CD4-positive, alpha-beta T cell (primary cell): ENCODE results near the gene AFG1L. TPM values are rescaled to one million over a fixed set of nuclear protein-coding genes. Genes with fewer than 3 reads are reported as not detected.
"Not testable (repeated sequence)": the region's sequence is repeated elsewhere in the genome, so short reads cannot be mapped to it uniquely, and the experiment has no call there.

ENCODE experiments used
- ATAC-seq: fragments of 200-7000 bp; cut with Tn5 transposase; one replicate; pipeline ENCODE4 v1.10.0; 2022; ENCODE audit warnings: mild to moderate bottlenecking; ENCODE audit not compliant: poor library complexity
- CTCF ChIA-PET: fragments of 350-600 bp; sonication (Branson Sonifier 250); formaldehyde crosslinking; loops from one replicate; lab custom pipeline; 2021; ENCODE audit warnings: antibody characterized with exemption, inconsistent platforms; lab: Charles Lee
- POLR2A ChIA-PET: fragments of 350-600 bp; sonication (Branson Sonifier 250); formaldehyde crosslinking; loops from one replicate; lab custom pipeline; 2021; ENCODE audit warnings: antibody characterized with exemption, inconsistent platforms; lab: Charles Lee
- DNase-seq, 14 experiments: peaks; one replicate each; pipeline ENCODE4 v3.0.0-alpha.2; 2013 to 2020; ENCODE audit warnings: mixed read lengths in 2 of 14
- H3K27ac ChIP-seq, 2 donors: one replicate each; pipeline versions ENCODE4 v1.5.1 to v1.7.0; 2013; ENCODE audit warnings: low read length in 2 of 2, low read depth in 1 of 2, mild to moderate bottlenecking in 1 of 2
- H3K27me3 ChIP-seq, 2 experiments: 1 replicate in 1 of 2; 2 replicates in 1 of 2; pipeline versions ENCODE4 v1.6.1 to v1.7.0; 2013; ENCODE audit warnings: low read length in 2 of 2, control low read depth in 1 of 2, mild to moderate bottlenecking in 1 of 2, moderate library complexity in 1 of 2; ENCODE audit not compliant: insufficient read depth in 2 of 2, control insufficient read depth in 1 of 2
- H3K36me3 ChIP-seq: one replicate; pipeline ENCODE4 v1.6.1; 2013; ENCODE audit warnings: low read length, control low read depth; ENCODE audit not compliant: insufficient read depth
- H3K4me1 ChIP-seq: one replicate; pipeline ENCODE4 v1.6.1; 2013; ENCODE audit warnings: low read length, control low read depth; ENCODE audit not compliant: insufficient read depth
- H3K4me3 ChIP-seq: one replicate; pipeline ENCODE4 v1.5.1; 2013; ENCODE audit warnings: mild to moderate bottlenecking, low read length, moderate library complexity
- H3K9me3 ChIP-seq, 2 experiments: 1 replicate in 1 of 2; 2 replicates in 1 of 2; pipeline versions ENCODE4 v1.6.1 to v1.7.0; 2013; ENCODE audit warnings: low read length in 2 of 2, mild to moderate bottlenecking in 2 of 2, control low read depth in 1 of 2, moderate library complexity in 1 of 2; ENCODE audit not compliant: control insufficient read depth in 1 of 2, insufficient read depth in 1 of 2
- H3K27ac Mint-ChIP-seq: one replicate; pipeline ENCODE4 v1.8.0; 2020; ENCODE audit warnings: mixed read lengths
- H3K27me3 Mint-ChIP-seq: one replicate; pipeline ENCODE4 v1.8.0; 2021; ENCODE audit warnings: mixed read lengths
- H3K36me3 Mint-ChIP-seq: one replicate; pipeline ENCODE4 v1.8.0; 2021; ENCODE audit warnings: low read depth, mixed read lengths
- H3K4me1 Mint-ChIP-seq: one replicate; pipeline ENCODE4 v1.8.0; 2021; ENCODE audit warnings: low read depth, mixed read lengths
- H3K4me3 Mint-ChIP-seq: one replicate; pipeline ENCODE4 v1.8.0; 2020; ENCODE audit warnings: mild to moderate bottlenecking, mixed read lengths
- H3K9me3 Mint-ChIP-seq: one replicate; pipeline ENCODE4 v1.8.0; 2020; ENCODE audit warnings: mixed read lengths
- intact Hi-C, 2 experiments: fragments of 100-400 bp; cut with DNase I in 1 of 2; cut with micrococcal nuclease in 1 of 2; formaldehyde crosslinking; loops; one replicate each; pipeline versions ENCODE4 v1.15.1 to v1.9.0; 2023 to 2025; cut with DNase I, micrococcal nuclease
- total RNA-seq, 174 experiments: library from RNA in 2 of 174; stranded (reverse) in 2 of 174; gene quantifications; one replicate each; pipeline ENCODE4 v1.2.3 and lab custom pipeline; 2021 to 2026
- TF ChIP-seq, protein P1 (sequence below): fragments of 200-600 bp; IDR thresholded peaks from one replicate; pipeline ENCODE4 v1.8.0; 2022; ENCODE audit warnings: antibody characterized with exemption, mild to moderate bottlenecking

AFG1L gene
- total RNA-seq, 2 experiments from 2014 or later = 3.0 to 3.9 TPM

GRCh38 chr6:108287373-108287772, 7.5 kb upstream of the AFG1L start:
- intact Hi-C loops = no loop called here
- Histone ChIP-seq H3K27me3 (no peaks in the 10 kb centered on the region), H3K9me3 (no peaks in the 10 kb centered on the region), H3K4me3 (no peak overlapping the region), H3K27ac (no peak overlapping the region), H3K4me1 (no peaks in the 10 kb centered on the region), H3K36me3 (no peaks in the 10 kb centered on the region)
- Mint-ChIP-seq H3K27me3 (no peaks in the 10 kb centered on the region), H3K9me3 (no peaks in the 10 kb centered on the region), H3K27ac (no peak overlapping the region), H3K36me3 (no peaks in the 10 kb centered on the region), H3K4me1 (no peaks in the 10 kb centered on the region), H3K4me3 (no peak overlapping the region)
- ChIA-PET CTCF (interaction anchor here (1.1 kb wide), 1 partner anchor 21 kb away, joined by 4 read pairs; no protein-coding TSS in a partner anchor), POLR2A (no interaction called here)
- ATAC-seq (no peak), DNase-seq (no peak)
- TF ChIP-seq, protein P1, sequence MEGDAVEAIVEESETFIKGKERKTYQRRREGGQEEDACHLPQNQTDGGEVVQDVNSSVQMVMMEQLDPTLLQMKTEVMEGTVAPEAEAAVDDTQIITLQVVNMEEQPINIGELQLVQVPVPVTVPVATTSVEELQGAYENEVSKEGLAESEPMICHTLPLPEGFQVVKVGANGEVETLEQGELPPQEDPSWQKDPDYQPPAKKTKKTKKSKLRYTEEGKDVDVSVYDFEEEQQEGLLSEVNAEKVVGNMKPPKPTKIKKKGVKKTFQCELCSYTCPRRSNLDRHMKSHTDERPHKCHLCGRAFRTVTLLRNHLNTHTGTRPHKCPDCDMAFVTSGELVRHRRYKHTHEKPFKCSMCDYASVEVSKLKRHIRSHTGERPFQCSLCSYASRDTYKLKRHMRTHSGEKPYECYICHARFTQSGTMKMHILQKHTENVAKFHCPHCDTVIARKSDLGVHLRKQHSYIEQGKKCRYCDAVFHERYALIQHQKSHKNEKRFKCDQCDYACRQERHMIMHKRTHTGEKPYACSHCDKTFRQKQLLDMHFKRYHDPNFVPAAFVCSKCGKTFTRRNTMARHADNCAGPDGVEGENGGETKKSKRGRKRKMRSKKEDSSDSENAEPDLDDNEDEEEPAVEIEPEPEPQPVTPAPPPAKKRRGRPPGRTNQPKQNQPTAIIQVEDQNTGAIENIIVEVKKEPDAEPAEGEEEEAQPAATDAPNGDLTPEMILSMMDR = no peak

DNA sequence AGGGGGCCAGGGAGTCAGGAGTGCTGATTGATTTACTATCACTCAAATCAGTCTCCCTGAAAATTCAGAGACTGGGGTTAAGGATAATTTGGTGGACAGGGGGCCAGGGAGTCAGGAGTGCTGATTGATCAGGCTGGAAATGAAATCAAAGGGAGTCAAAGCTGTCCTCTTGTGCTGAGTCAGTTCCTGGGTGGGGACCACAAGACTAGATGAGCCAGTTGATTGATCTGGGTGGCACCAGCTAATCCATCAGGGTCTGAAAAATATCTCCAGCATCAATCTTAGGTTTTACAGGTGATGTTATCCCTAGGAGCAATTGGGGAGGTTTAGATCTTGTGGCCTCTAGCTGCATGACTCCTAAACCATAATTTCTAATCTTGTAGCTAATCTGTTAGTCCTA, 6.1 kb upstream of the AFG1L start:
- POLR2A ChIA-PET = no interaction called here

GRCh38 chr6:108291091-108291490, 3.8 kb upstream of the AFG1L start:
- Mint-ChIP-seq H3K4me3 (no peak overlapping the region), H3K27ac (no peak overlapping the region), H3K9me3 (no peaks in the 10 kb centered on the region), H3K36me3 (peaks cover 13% of the 10 kb centered on the region), H3K27me3 (no peaks in the 10 kb centered on the region), H3K4me1 (peaks cover 22% of the 10 kb centered on the region)
- H3K27me3 ChIP-seq = no peaks in the 10 kb centered on the region
- DNase-seq (no peak), ATAC-seq (no peak)
- no peak overlapping the region for H3K4me3 ChIP-seq
- no peak overlapping the region for H3K27ac ChIP-seq
- TF ChIP-seq, protein P1 = no peak
- H3K36me3 ChIP-seq = no peaks in the 10 kb centered on the region
- intact Hi-C loops = loop anchor here in 1 of 2 experiments (10.0 kb wide), 6 partner anchors 804 to 1884 kb away; partner anchors contain the start of genes AK9, CEP57L1, FIG4 and MTRES1
- CTCF ChIA-PET = no interaction called here
- no peaks in the 10 kb centered on the region for H3K9me3 ChIP-seq
- H3K4me1 ChIP-seq = peaks cover 17% of the 10 kb centered on the region
- POLR2A ChIA-PET = interaction anchor here (1.4 kb wide), 1 partner anchor 30 kb away, joined by 7 read pairs; the partner anchor contains the start of gene SNX3

More for the DNA sequence above, 6.1 kb upstream of the AFG1L start:
- H3K27me3 Mint-ChIP-seq = no peaks in the 10 kb centered on the region
- TF ChIP-seq, protein P1 = no peak
- H3K36me3 Mint-ChIP-seq = no peaks in the 10 kb centered on the region
- Histone ChIP-seq H3K27ac (no peak overlapping the region), H3K4me1 (peaks cover 2% of the 10 kb centered on the region), H3K36me3 (no peaks in the 10 kb centered on the region), H3K27me3 (no peaks in the 10 kb centered on the region), H3K9me3 (no peaks in the 10 kb centered on the region), H3K4me3 (no peak overlapping the region)
- H3K9me3 Mint-ChIP-seq = no peaks in the 10 kb centered on the region
- intact Hi-C loops = no loop called here
- H3K27ac Mint-ChIP-seq = no peak overlapping the region
- no peaks in the 10 kb centered on the region for H3K4me1 Mint-ChIP-seq
- DNase-seq = no peak
- CTCF ChIA-PET = no interaction called here
- no peak for ATAC-seq
- no peak overlapping the region for H3K4me3 Mint-ChIP-seq

DNA sequence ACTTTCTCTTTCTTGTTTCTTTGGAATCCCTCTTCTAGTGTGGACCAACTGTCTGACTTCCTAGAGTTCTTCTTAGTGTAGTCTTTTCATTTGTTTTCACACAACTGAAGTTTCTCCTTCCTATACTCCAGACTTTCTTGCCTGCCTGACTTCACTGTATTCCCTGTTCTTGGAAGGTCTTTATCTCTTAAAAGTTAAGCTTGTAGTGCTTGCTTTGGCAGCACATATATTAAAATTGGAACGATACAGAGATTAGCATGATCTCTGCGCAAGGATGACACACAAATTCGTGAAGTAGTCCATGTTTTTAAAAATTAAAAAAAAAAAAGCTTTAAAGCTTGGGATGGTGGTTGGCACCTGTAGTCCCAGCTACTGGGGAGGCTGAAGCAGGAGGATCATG, 2.3 kb upstream of the AFG1L start:
- H3K27me3 ChIP-seq, CTCF ChIA-PET, H3K4me3 ChIP-seq, H3K9me3 Mint-ChIP-seq, DNase-seq, ATAC-seq, H3K9me3 ChIP-seq, H3K27ac ChIP-seq, POLR2A ChIA-PET, H3K27me3 Mint-ChIP-seq, H3K36me3 ChIP-seq: not testable (repeated sequence)
- Mint-ChIP-seq H3K4me3 (peak overlapping the region; percentile 58), H3K36me3 (peaks cover 13% of the 10 kb centered on the region), H3K4me1 (peaks cover 22% of the 10 kb centered on the region), H3K27ac (peak overlapping the region; percentile 34)
- intact Hi-C loops = loop anchor here in 1 of 2 experiments (2.0 to 10.0 kb wide), 7 partner anchors 330 to 1882 kb away; partner anchors contain the start of genes AK9, CEP57L1, FIG4 and MTRES1
- H3K4me1 ChIP-seq = peaks cover 17% of the 10 kb centered on the region
